Brain microvascular endothelial cell (primary cell): Measurements from ENCODE around the gene PRKN.

Experiments used
- DNase-seq: peaks from one replicate; pipeline ENCODE4 v3.0.0-alpha.2; 2020
- H3K27ac ChIP-seq: fragments of 250-450 bp; sonication (Bioruptor Pico); 2 replicates; pipeline ENCODE4 v1.5.1; 2020; ENCODE audit warnings: mild to moderate bottlenecking, moderate library complexity
- H3K27me3 ChIP-seq: fragments of 250-450 bp; sonication (Bioruptor Pico); replicated peaks from 2 replicates; pipeline ENCODE4 v1.5.1; 2020; ENCODE audit warnings: mild to moderate bottlenecking
- H3K36me3 ChIP-seq: fragments of 250-450 bp; sonication (Bioruptor Pico); replicated peaks from 2 replicates; pipeline ENCODE4 v1.5.1; 2020; ENCODE audit warnings: mild to moderate bottlenecking
- H3K4me3 ChIP-seq: 2 replicates; pipeline ENCODE4 v1.5.1; 2011; ENCODE audit warnings: low read depth, mild to moderate bottlenecking, control low read depth, low read length, moderate library complexity
- CTCF ChIP-seq: IDR thresholded peaks from 2 replicates; pipeline ENCODE4 v1.5.1; 2011; ENCODE audit warnings: low read depth, mild to moderate bottlenecking, moderate library complexity, low read length, control low read depth, inconsistent platforms; ENCODE audit errors: missing control alignments
- in situ Hi-C: cut with HindIII; loops from 2 replicates; pipeline ENCODE4 v1.10.0; 2017; ENCODE audit warnings: low sequenced_read_pairs, low pct_ligation_motif_present

Gene PRKN

GRCh38 chr6:162489101-162489976, 238.2 kb downstream of the PRKN start:
- in situ Hi-C loops: no loop called here

GRCh38 chr6:162488444-162488843, 239.1 kb downstream of the PRKN start:
- DNase-seq: no peak
- no peak for TF ChIP-seq CTCF
- in situ Hi-C loops: no loop called here
- H3K36me3 ChIP-seq: no peaks in the 10 kb centered on the region
- H3K27ac ChIP-seq: no peak overlapping the region
- no peaks in the 10 kb centered on the region for H3K27me3 ChIP-seq
- no peak overlapping the region for H3K4me3 ChIP-seq

More at GRCh38 chr6:162489101-162489976, 238.2 kb downstream of the PRKN start:
- no peaks in the 10 kb centered on the region for H3K27me3 ChIP-seq
- no peak for DNase-seq
- no peaks in the 10 kb centered on the region for H3K36me3 ChIP-seq
- no peak overlapping the region for H3K27ac ChIP-seq
- TF ChIP-seq CTCF: no peak
- no peak overlapping the region for H3K4me3 ChIP-seq

- no peak for TF ChIP-seq CTCF
- no peaks in the 10 kb centered on the region for H3K27me3 ChIP-seq
- H3K36me3 ChIP-seq: no peaks in the 10 kb centered on the region
- no peak overlapping the region for H3K4me3 ChIP-seq
- in situ Hi-C loops: no loop called here
- no peak for DNase-seq
- H3K27ac ChIP-seq: no peak overlapping the region
Measured at GRCh38 chr6:162485464-162485863, 242.1 kb downstream of the PRKN start.

GRCh38 chr6:162481938-162482337, 245.6 kb downstream of the PRKN start:
- no peaks in the 10 kb centered on the region for H3K36me3 ChIP-seq
- H3K27me3 ChIP-seq: no peaks in the 10 kb centered on the region
- no peak overlapping the region for H3K4me3 ChIP-seq
- no peak for TF ChIP-seq CTCF
- in situ Hi-C loops: no loop called here
- DNase-seq: no peak
- no peak overlapping the region for H3K27ac ChIP-seq

- no peak for TF ChIP-seq CTCF
Measured at GRCh38 chr6:162481320-162481719, 246.2 kb downstream of the PRKN start.

More at GRCh38 chr6:162481320-162481719, 246.2 kb downstream of the PRKN start:
- H3K36me3 ChIP-seq: no peaks in the 10 kb centered on the region
- no peak for DNase-seq
- in situ Hi-C loops: no loop called here
- no peak overlapping the region for H3K4me3 ChIP-seq
- H3K27me3 ChIP-seq: no peaks in the 10 kb centered on the region
- H3K27ac ChIP-seq: no peak overlapping the region
